K562 (cell line): ENCODE data around the gene PHLDB1. TPM values are rescaled to one million over a fixed set of nuclear protein-coding genes. Genes with fewer than 3 reads are reported as not detected.
"Not testable (repeated sequence)": the region's sequence is repeated elsewhere in the genome, so short reads cannot be mapped to it uniquely, and the experiment has no call there.

ENCODE experiments used
- ATAC-seq: fragments of 200-7000 bp; cut with Tn5 transposase; 3 replicates; pipeline ENCODE4 v1.9.1; 2020; ENCODE audit warnings: moderate library complexity
- BruUV-seq: library from RNA; stranded (reverse); fragments of 400-500 nt; replicated peaks from 2 replicates; lab custom pipeline; 2021; lab: Mats Ljungman, UMichigan
- CTCF ChIA-PET: fragments of 300-600 bp; formaldehyde crosslinking; extraction: SDS; loops from one replicate; lab custom pipeline; 2021; ENCODE audit warnings: low intra/inter-chr PET ratio; lab: Yijun Ruan, JAX
- POLR2A ChIA-PET: fragments of 300-600, 350-650 bp; sonication (Branson Sonifier 250); formaldehyde crosslinking; extraction: SDS; loops from one replicate; lab custom pipeline; 2021; ENCODE audit warnings: antibody characterized with exemption, inconsistent platforms; lab: Yijun Ruan, JAX
- DNase-seq, 4 experiments: peaks; one replicate each; pipeline versions ENCODE4 v3.0.0 to v3.0.0-alpha.2; 2011 to 2018; ENCODE audit warnings: low spot score in 3 of 4, mixed read lengths in 3 of 4; ENCODE audit errors: extremely low read depth in 1 of 4
- FAIRE-seq: peaks from 2 replicates; lab custom pipeline; 2011; peaks lifted over from hg19 to GRCh38; lab: Jason Lieb, UNC
- H2AFZ ChIP-seq: 2 replicates; pipeline ENCODE4 v1.6.0; 2011; ENCODE audit warnings: low read depth, low read length, control low read depth, inconsistent platforms
- H3K27ac ChIP-seq: fragments of 200-600 bp; 3 replicates; pipeline ENCODE4 v1.8.0; 2011; ENCODE audit warnings: low read depth, mild to moderate bottlenecking, control low read depth, inconsistent platforms, low read length, moderate library complexity, mixed read lengths; ENCODE audit errors: extremely low read depth
- H3K27me3 ChIP-seq, 2 experiments: fragments of 300-600 bp in 1 of 2; 2 replicates in 1 of 2; 3 replicates in 1 of 2; pipeline versions ENCODE4 v1.6.0 to v1.8.0; 2011; ENCODE audit warnings: inconsistent platforms in 2 of 2, low read length in 2 of 2, mild to moderate bottlenecking in 1 of 2, mixed read lengths in 1 of 2, moderate library complexity in 1 of 2; ENCODE audit not compliant: control insufficient read depth in 2 of 2, insufficient read depth in 2 of 2
- H3K36me3 ChIP-seq: fragments of 300-600 bp; 3 replicates; pipeline ENCODE4 v1.8.0; 2011; ENCODE audit warnings: mild to moderate bottlenecking, low read length, inconsistent platforms; ENCODE audit not compliant: control insufficient read depth, insufficient read depth
- H3K4me1 ChIP-seq, 2 experiments: fragments of 200-600 bp in 1 of 2; replicated peaks in 1 of 2; 2 replicates in 1 of 2; 3 replicates in 1 of 2; pipeline versions ENCODE4 v1.5.1 to v1.8.0; 2011; ENCODE audit warnings: inconsistent platforms in 2 of 2, low read length in 2 of 2, mild to moderate bottlenecking in 1 of 2, mixed read lengths in 1 of 2, moderate library complexity in 1 of 2; ENCODE audit not compliant: control insufficient read depth in 2 of 2, insufficient read depth in 2 of 2
- H3K4me2 ChIP-seq: 2 replicates; pipeline ENCODE4 v1.6.1; 2011; ENCODE audit warnings: low read length, control low read depth, inconsistent platforms, mixed read lengths; ENCODE audit not compliant: insufficient read depth
- H3K4me3 ChIP-seq: fragments of 200-600 bp; sonication (generic), shearing (Covaris generic); 2 replicates; pipeline ENCODE4 v1.5.1; 2016; ENCODE audit warnings: control low read depth, inconsistent platforms
- H3K79me2 ChIP-seq: fragments of 200-600 bp; 3 replicates; pipeline ENCODE4 v1.8.0; 2011; ENCODE audit warnings: low read length, inconsistent platforms; ENCODE audit not compliant: control insufficient read depth, insufficient read depth
- H3K9ac ChIP-seq, 2 experiments: 2 replicates each; pipeline versions ENCODE4 v1.6.0 to v1.6.1; 2011; ENCODE audit warnings: low read depth in 2 of 2, low read length in 2 of 2, control low read depth in 1 of 2, inconsistent platforms in 1 of 2, mild to moderate bottlenecking in 1 of 2, mixed read lengths in 1 of 2; ENCODE audit not compliant: insufficient read depth in 1 of 2
- H3K9me1 ChIP-seq: one replicate; pipeline ENCODE4 v1.6.0; 2011; ENCODE audit warnings: inconsistent platforms, mild to moderate bottlenecking, low read length, moderate library complexity; ENCODE audit not compliant: control insufficient read depth, insufficient read depth
- H3K9me3 ChIP-seq: replicated peaks from 2 replicates; pipeline ENCODE4 v1.5.1; 2011; ENCODE audit warnings: low read depth, low read length, inconsistent platforms; ENCODE audit not compliant: control insufficient read depth, insufficient read depth
- H4K20me1 ChIP-seq: replicated peaks from 2 replicates; pipeline ENCODE4 v1.6.1; 2011; ENCODE audit warnings: low read length, inconsistent platforms, mixed read lengths; ENCODE audit not compliant: control insufficient read depth, insufficient read depth
- E2F4 ChIP-seq: sonication (generic); formaldehyde crosslinking; IDR thresholded peaks from 2 replicates; pipeline ENCODE4 v1.8.0; 2022; ENCODE audit warnings: mild to moderate bottlenecking, low read depth, missing genetic modification reagents
- RBM25 ChIP-seq: fragments of 200-400 bp; formaldehyde crosslinking; IDR thresholded peaks from 2 replicates; pipeline ENCODE4 v1.6.1; 2018; ENCODE audit warnings: low read length, low read depth, moderate library complexity; ENCODE audit not compliant: severe bottlenecking
- SMAD2 ChIP-seq: fragments of 150-350 bp; IDR thresholded peaks from 2 replicates; pipeline ENCODE4 v1.6.1; 2014; ENCODE audit warnings: low read depth, mild to moderate bottlenecking, low read length
- ZNF134 ChIP-seq: fragments of 250-450 bp; sonication (Bioruptor Pico); conservative IDR thresholded peaks from 2 replicates; pipeline ENCODE4 v1.4.0; 2020
- WGBS: fragments of 100-300 bp; shearing (Covaris generic); methylation state at CpG from one replicate; pipeline ENCODE4 v1.1.6; 2016; ENCODE audit warnings: low coverage, mixed read lengths; ENCODE audit not compliant: insufficient coverage; ENCODE audit errors: missing lambda C conversion rate; 5-methylcytosine and 5-hydroxymethylcytosine counted together
- in situ Hi-C: fragments of 300-500 bp; cut with MboI; formaldehyde crosslinking; loops from 4 replicates; pipeline ENCODE4 v1.15.0; 2018; ENCODE audit warnings: inconsistent platforms, mixed read lengths
- intact Hi-C: fragments of 100-400 bp; cut with micrococcal nuclease; formaldehyde crosslinking; loops from 2 replicates; pipeline ENCODE4 v1.14.2; 2022
- polyA plus RNA-seq, 8 experiments: library from polyadenylated mRNA; depleted of rRNA in 4 of 8; stranded (reverse) in 5 of 8; unstranded in 3 of 8; fragments of >200 nt; fragmentation: Nextera tagmentation in 2 of 8; fragmentation: Illumina TruSeq in 1 of 8; extraction: Ambion mirVana in 2 of 8; extraction: Trizol in 1 of 8; gene quantifications; 2 replicates each; pipeline versions ENCODE4 v1.2.1 to v1.2.3, GENCODE V29; 2011 to 2014; ENCODE audit warnings: inconsistent platforms in 1 of 8, missing spikeins in 1 of 8
- total RNA-seq, 7 experiments: library from RNA; depleted of rRNA in 6 of 7; stranded (reverse); fragments of >200 nt in 6 of 7; fragmentation: Illumina TruSeq in 2 of 7; extraction: Trizol in 2 of 7; gene quantifications; 2 replicates each; pipeline versions ENCODE4 v1.2.1 to v1.2.3, GENCODE V29; 2011 to 2021; ENCODE audit warnings: low replicate concordance in 1 of 7

The PHLDB1 gene
- total and polyA plus RNA-seq, 9 of the 15 experiments (the other 6 are each of a cell fraction or from before 2014, with no cell fraction given), result 2.0 to 28.7 (median 16.2) TPM

- 13% methylated on average over 1 of the region's 1 CpG for WGBS
- peaks cover 3 to 10% of the 10 kb centered on the region in 2 experiments; a peak in 3 of 5 replicates for H3K4me1 ChIP-seq
- ChIA-PET CTCF (no interaction called here), POLR2A (interaction anchor here (0.6 kb wide), 1 partner anchor 212 kb away, joined by 3 read pairs; no protein-coding TSS in a partner anchor)
- no peaks in the 10 kb centered on the region for H3K79me2 ChIP-seq
- no peaks in the 10 kb centered on the region for H3K9me3 ChIP-seq
- FAIRE-seq (no peak), ATAC-seq (no peak), DNase-seq (no peak)
- no peak overlapping the region for H3K4me2 ChIP-seq
- H2AFZ ChIP-seq, result no peak overlapping the region
- no peaks in the 10 kb centered on the region for H3K27me3 ChIP-seq
- H3K4me3 ChIP-seq, result no peak overlapping the region
- in situ Hi-C loops (no loop called here), intact Hi-C loops (no loop called here)
- TF ChIP-seq SMAD2 (no peak), ZNF134 (CRISPR knock-in tag) (peak; percentile 84), E2F4 (CRISPR knock-in tag) (no peak)
- H3K9me1 ChIP-seq, result no peaks in the 10 kb centered on the region
- no peak overlapping the region for H3K27ac ChIP-seq
- no TSS peak for BruUV-seq
- H4K20me1 ChIP-seq, result no peaks in the 10 kb centered on the region
- no peaks in the 10 kb centered on the region for H3K36me3 ChIP-seq
- no peak overlapping the region for H3K9ac ChIP-seq
Observed at GRCh38 chr11:118682372-118682771, 75.0 kb downstream of the PHLDB1 start.

- H3K36me3 ChIP-seq, H4K20me1 ChIP-seq, in situ Hi-C loops, H3K27ac ChIP-seq, CTCF ChIA-PET, H2AFZ ChIP-seq, H3K4me2 ChIP-seq, ATAC-seq, BruUV-seq, H3K9me1 ChIP-seq, H3K79me2 ChIP-seq, H3K4me3 ChIP-seq, H3K9ac ChIP-seq, POLR2A ChIA-PET, intact Hi-C loops, DNase-seq, H3K9me3 ChIP-seq, H3K27me3 ChIP-seq: not testable (repeated sequence)
- 35% methylated on average over 5 of the region's 6 CpGs for WGBS
- H3K4me1 ChIP-seq, result peaks cover 3 to 13% of the 10 kb centered on the region in 2 experiments; a peak in 3 of 5 replicates
- TF ChIP-seq RBM25, result peak; percentile 69
- TF ChIP-seq, all 486 proteins: peak for 1; not testable (repeated sequence) for 485
- FAIRE-seq, result not testable (repeated sequence)
Observed at GRCh38 chr11:118682939-118683338, 75.5 kb downstream of the PHLDB1 start.
